HepG2 (cell line): Measurements from ENCODE around the gene GAREM1. TPM values are rescaled to one million over a fixed set of nuclear protein-coding genes. Genes with fewer than 3 reads are reported as not detected.
A peak's percentile ranks its signal among the peaks of the same experiment; 100 is the strongest.

Experiments used
- KLF13 ChIP-seq: sonication (generic); formaldehyde crosslinking; IDR thresholded peaks from 2 replicates; pipeline ENCODE4 v1.4.0; 2020; ENCODE audit warnings: mild to moderate bottlenecking, missing genetic modification reagents
- WIZ ChIP-seq: sonication (generic); formaldehyde crosslinking; IDR thresholded peaks from 2 replicates; pipeline ENCODE4 v1.5.1; 2020; ENCODE audit warnings: mild to moderate bottlenecking, missing genetic modification reagents
- XBP1 ChIP-seq: sonication (generic); formaldehyde crosslinking; IDR thresholded peaks from 2 replicates; pipeline ENCODE4 v1.5.0; 2020; ENCODE audit warnings: missing genetic modification reagents
- ZNF33A ChIP-seq: sonication (generic); formaldehyde crosslinking; IDR thresholded peaks from 2 replicates; pipeline ENCODE4 v1.5.1; 2020; ENCODE audit warnings: missing genetic modification reagents, mild to moderate bottlenecking, moderate library complexity, borderline replicate concordance
- ZNF737 ChIP-seq: sonication (generic); formaldehyde crosslinking; IDR thresholded peaks from 2 replicates; pipeline ENCODE4 v1.5.0; 2020; ENCODE audit warnings: missing genetic modification reagents, mild to moderate bottlenecking, borderline replicate concordance
- polyA plus RNA-seq, 8 experiments: library from polyadenylated mRNA; depleted of rRNA in 3 of 8; stranded (reverse) in 7 of 8; unstranded in 1 of 8; fragments of >200 nt; fragmentation: Illumina TruSeq in 4 of 8; extraction: Trizol in 4 of 8; gene quantifications; 2 replicates each; pipeline versions ENCODE4 v1.2.1 to v1.2.3, GENCODE V29; 2011 to 2016; ENCODE audit warnings: low read depth in 4 of 8, missing spikeins in 1 of 8, mixed read lengths in 1 of 8; ENCODE audit not compliant: insufficient read depth in 1 of 8
- small RNA-seq, 3 experiments: library from RNA; depleted of rRNA; stranded (forward); fragments of <200 nt; gene quantifications; one replicate each; pipeline ENCODE3, GENCODE V24; 2012; ENCODE audit warnings: low read depth in 2 of 3, low replicate concordance in 1 of 3; ENCODE audit not compliant: insufficient read length in 3 of 3, insufficient read depth in 2 of 3
- total RNA-seq, 5 experiments: library from RNA; depleted of rRNA; stranded (reverse); fragments of >200 nt; fragmentation: Illumina TruSeq; extraction: Trizol; gene quantifications; 2 replicates each; pipeline ENCODE4 v1.2.3, GENCODE V29; 2016; ENCODE audit warnings: low read depth in 1 of 5
- TF ChIP-seq, protein P1 (sequence below): fragments of 450-650 bp; IDR thresholded peaks from 2 replicates; pipeline ENCODE4 v1.6.1; 2016
- TF ChIP-seq, protein P2 (sequence below): sonication (generic); formaldehyde crosslinking; IDR thresholded peaks from 2 replicates; pipeline ENCODE4 v1.8.0; 2022; ENCODE audit warnings: mild to moderate bottlenecking, missing genetic modification reagents, borderline replicate concordance
- TF ChIP-seq, protein P3 (sequence below): sonication (generic); formaldehyde crosslinking; IDR thresholded peaks from 2 replicates; pipeline ENCODE4 v1.4.0; 2020; ENCODE audit warnings: missing genetic modification reagents, borderline replicate concordance
- TF ChIP-seq, protein P4 (sequence below): IDR thresholded peaks from 2 replicates; pipeline ENCODE4 v1.6.1; 2016; ENCODE audit warnings: mild to moderate bottlenecking, missing biosample characterization, missing genetic modification reagents
- TF ChIP-seq, protein P5 (sequence below): sonication (generic); formaldehyde crosslinking; IDR thresholded peaks from 2 replicates; pipeline ENCODE4 v1.5.0; 2020; ENCODE audit warnings: mild to moderate bottlenecking, missing genetic modification reagents, moderate library complexity

GAREM1 gene
- total and polyA plus RNA-seq, 2 of the 13 experiments (the other 11 are each of a cell fraction or from before 2014, with no cell fraction given), result 2.5 to 2.9 TPM

DNA sequence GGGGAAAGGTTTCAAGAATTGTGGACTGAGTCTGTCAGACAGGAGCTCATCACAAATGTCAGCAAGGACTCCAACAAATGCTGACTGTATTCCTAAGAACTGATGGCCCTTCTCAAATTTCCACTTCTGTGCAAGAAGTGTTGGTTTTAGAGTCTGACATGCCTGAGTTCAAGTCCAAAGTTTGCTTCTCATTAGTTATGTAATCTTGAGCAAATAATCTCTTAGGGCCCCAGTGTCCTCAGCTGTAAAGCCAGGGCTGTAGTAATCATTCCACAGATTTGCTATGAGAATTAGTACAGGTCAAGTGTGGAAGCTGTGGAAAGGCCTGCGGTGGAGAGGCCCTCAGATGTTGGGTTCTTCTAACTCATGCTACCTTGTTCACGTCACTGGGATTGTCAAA lies 257.0 kb downstream of the GAREM1 start (continued):
- TF ChIP-seq, protein P1, sequence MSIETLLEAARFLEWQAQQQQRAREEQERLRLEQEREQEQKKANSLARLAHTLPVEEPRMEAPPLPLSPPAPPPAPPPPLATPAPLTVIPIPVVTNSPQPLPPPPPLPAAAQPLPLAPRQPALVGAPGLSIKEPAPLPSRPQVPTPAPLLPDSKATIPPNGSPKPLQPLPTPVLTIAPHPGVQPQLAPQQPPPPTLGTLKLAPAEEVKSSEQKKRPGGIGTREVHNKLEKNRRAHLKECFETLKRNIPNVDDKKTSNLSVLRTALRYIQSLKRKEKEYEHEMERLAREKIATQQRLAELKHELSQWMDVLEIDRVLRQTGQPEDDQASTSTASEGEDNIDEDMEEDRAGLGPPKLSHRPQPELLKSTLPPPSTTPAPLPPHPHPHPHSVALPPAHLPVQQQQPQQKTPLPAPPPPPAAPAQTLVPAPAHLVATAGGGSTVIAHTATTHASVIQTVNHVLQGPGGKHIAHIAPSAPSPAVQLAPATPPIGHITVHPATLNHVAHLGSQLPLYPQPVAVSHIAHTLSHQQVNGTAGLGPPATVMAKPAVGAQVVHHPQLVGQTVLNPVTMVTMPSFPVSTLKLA, result no peak
- TF ChIP-seq ZNF737 (CRISPR knock-in tag) (no peak), KLF13 (CRISPR knock-in tag) (no peak), XBP1 (CRISPR knock-in tag) (no peak), ZNF33A (CRISPR knock-in tag) (no peak), WIZ (no peak)
- TF ChIP-seq, protein P2, sequence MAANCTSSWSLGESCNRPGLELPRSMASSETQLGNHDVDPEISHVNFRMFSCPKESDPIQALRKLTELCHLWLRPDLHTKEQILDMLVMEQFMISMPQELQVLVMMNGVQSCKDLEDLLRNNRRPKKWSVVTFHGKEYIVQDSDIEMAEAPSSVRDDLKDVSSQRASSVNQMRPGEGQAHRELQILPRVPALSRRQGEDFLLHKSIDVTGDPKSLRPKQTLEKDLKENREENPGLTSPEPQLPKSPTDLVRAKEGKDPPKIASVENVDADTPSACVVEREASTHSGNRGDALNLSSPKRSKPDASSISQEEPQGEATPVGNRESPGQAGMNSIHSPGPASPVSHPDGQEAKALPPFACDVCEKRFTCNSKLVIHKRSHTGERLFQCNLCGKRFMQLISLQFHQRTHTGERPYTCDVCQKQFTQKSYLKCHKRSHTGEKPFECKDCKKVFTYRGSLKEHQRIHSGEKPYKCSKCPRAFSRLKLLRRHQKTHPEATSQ (CRISPR knock-in tag), result peak; percentile 49; the same call in 1 of the 2 replicates
- TF ChIP-seq, protein P3, sequence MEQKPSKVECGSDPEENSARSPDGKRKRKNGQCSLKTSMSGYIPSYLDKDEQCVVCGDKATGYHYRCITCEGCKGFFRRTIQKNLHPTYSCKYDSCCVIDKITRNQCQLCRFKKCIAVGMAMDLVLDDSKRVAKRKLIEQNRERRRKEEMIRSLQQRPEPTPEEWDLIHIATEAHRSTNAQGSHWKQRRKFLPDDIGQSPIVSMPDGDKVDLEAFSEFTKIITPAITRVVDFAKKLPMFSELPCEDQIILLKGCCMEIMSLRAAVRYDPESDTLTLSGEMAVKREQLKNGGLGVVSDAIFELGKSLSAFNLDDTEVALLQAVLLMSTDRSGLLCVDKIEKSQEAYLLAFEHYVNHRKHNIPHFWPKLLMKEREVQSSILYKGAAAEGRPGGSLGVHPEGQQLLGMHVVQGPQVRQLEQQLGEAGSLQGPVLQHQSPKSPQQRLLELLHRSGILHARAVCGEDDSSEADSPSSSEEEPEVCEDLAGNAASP (CRISPR knock-in tag), result peak; percentile 75
- TF ChIP-seq, protein P4, sequence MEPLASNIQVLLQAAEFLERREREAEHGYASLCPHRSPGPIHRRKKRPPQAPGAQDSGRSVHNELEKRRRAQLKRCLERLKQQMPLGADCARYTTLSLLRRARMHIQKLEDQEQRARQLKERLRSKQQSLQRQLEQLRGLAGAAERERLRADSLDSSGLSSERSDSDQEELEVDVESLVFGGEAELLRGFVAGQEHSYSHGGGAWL (CRISPR knock-in tag), result no peak
- TF ChIP-seq, protein P5, sequence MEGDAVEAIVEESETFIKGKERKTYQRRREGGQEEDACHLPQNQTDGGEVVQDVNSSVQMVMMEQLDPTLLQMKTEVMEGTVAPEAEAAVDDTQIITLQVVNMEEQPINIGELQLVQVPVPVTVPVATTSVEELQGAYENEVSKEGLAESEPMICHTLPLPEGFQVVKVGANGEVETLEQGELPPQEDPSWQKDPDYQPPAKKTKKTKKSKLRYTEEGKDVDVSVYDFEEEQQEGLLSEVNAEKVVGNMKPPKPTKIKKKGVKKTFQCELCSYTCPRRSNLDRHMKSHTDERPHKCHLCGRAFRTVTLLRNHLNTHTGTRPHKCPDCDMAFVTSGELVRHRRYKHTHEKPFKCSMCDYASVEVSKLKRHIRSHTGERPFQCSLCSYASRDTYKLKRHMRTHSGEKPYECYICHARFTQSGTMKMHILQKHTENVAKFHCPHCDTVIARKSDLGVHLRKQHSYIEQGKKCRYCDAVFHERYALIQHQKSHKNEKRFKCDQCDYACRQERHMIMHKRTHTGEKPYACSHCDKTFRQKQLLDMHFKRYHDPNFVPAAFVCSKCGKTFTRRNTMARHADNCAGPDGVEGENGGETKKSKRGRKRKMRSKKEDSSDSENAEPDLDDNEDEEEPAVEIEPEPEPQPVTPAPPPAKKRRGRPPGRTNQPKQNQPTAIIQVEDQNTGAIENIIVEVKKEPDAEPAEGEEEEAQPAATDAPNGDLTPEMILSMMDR (CRISPR knock-in tag), result no peak

Small RNA genes lying within 50 kb of the gene (small RNA-seq; reads per million reads assigned to genes)
- gene RF00019, result 0 reads per million in 3 experiments
